CD1c-positive myeloid dendritic cell (primary cell): Measurements from ENCODE around the gene ITGAX.
A peak's percentile ranks its signal among the peaks of the same experiment; 100 is the strongest.
"Not testable (repeated sequence)": the region's sequence is repeated elsewhere in the genome, so short reads cannot be mapped to it uniquely, and the experiment has no call there.

ENCODE experiments used
- DNase-seq: peaks from one replicate; pipeline ENCODE4 v3.0.0-alpha.2; 2016; ENCODE audit errors: extremely low spot score

Gene ITGAX

DNA sequence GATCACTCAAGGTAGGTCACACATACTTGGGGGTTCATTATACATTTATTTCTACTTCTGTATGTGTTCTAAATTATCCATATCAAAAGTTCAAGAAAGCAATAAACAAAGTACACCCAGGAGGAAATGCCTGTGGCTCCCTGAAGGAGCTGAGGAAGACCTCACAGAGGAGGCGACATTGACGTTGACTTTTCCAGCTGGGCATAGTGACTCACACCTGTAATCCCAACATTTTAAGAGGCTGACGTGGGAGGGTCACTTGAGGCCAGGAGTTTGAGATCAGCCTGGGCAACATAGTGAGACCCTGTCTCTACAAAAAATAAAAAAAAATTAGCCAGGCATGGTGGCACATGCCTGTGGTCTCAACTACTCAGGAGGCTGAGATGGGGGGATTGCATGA, 54.5 kb downstream of the ITGAX start:
- DNase-seq: no peak

DNA sequence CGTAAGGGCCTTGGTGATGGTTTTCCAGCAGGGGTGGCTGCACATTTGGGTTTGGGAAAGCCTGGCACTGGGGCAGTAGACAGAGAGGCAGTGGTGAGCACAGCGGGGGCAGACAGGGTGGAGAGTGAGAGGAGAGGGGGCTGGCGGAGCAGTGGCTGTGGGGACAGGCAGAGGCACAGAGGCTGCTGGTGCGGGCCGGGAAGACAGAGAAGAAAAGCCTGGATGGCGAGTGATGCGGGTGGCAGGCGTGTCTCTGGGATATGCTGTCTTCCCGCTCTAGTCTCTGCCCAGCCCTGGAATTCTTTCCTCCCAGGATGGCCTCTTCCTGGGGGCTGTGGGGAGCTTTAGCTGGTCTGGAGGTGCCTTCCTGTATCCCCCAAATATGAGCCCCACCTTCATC, 55.1 kb downstream of the ITGAX start:
- no peak for DNase-seq

DNA sequence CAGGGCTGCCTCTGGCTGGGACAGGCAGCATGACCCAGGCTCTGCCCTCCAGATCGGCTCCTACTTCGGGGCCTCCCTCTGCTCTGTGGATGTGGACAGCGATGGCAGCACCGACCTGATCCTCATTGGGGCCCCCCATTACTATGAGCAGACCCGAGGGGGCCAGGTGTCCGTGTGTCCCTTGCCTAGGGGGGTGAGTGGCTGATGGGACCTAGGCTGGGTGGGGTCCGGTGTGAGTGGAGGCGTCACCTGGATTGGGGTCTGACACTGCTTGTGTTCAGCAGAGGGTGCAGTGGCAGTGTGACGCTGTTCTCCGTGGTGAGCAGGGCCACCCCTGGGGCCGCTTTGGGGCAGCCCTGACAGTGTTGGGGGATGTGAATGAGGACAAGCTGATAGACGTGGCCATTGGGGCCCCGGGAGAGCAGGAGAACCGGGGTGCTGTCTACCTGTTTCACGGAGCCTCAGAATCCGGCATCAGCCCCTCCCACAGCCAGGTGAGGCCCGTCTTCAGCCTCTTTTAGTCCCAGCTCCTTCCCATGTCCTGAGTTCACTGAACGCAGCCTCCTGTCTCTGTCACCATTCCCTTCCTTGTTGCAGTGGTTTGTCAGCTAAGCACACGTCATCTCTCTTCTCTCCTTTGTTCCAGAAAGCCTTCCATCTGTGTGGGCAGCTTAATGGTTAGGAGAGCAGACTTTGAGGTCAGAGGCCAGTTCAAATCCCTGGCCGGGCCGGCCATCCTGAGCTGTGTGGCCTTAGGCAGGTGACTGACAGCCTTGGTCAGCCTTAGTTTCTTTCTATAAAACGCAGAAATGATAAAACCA, 56.3 kb downstream of the ITGAX start:
- DNase-seq: no peak

DNA sequence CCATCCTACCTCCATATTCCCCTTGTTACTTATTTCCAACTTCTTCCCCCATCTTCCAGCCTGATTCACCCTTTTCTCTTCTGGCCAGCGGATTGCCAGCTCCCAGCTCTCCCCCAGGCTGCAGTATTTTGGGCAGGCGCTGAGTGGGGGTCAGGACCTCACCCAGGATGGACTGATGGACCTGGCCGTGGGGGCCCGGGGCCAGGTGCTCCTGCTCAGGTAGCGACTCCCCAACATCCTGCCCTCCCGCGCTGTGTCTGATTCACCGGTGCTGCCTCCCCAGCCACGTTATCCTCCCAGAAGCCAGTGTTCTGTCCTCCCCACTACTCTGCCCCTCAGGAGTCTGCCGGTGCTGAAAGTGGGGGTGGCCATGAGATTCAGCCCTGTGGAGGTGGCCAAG, 57.8 kb downstream of the ITGAX start:
- DNase-seq: no peak

DNA sequence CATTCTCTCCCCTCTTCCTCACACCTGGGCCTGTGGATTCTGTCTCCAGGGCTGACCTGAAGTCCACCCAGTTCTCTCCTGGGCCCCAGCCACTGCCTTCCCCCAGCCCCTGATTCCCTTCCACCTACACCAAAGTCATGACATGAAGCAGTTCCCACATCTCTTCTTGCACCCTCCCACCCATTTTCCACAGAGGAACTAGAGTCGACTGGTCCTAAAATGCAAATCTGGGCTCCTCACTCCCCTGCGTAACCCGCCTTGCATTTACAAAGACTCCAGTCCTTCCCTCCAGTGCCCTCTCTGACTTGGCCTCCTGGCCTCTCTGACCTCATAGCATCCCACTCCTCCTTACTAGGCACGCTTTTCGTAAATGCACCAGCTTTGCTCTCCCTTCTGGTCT, 58.4 kb downstream of the ITGAX start:
- peak; percentile 63 for DNase-seq

DNA sequence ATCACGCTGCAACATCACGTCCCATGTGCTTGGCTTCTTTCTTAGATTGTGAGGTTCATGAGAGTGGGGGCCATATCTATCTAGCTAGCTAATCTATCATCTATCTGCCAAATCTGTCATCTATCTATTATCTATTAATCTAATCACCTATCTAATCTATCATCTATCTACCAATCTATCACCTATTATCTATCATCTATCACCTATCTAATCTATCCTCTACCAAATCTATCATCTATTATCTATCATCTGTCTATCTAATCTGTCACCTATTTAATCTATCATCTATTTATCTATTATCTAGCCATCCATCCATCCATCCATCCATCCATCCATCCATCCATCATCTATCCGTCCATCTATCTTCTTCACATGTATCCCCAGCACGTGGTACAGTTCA, 59.0 kb downstream of the ITGAX start:
- DNase-seq: no peak

DNA sequence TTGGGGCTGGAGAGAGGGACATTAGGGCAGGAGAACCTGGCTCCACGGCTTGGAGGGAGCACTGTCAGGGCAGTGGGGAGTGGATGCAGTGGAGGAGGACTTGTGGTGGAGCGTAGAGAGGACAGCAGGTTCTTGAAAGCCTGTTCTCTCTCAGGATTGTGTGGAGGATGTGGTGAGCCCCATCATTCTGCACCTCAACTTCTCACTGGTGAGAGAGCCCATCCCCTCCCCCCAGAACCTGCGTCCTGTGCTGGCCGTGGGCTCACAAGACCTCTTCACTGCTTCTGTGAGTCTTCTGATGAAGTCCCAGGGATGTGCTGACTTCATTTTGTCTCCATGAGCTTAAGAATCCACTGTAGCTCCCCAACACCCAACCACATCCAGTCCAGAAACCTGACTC, 59.7 kb downstream of the ITGAX start:
- DNase-seq: no peak

DNA sequence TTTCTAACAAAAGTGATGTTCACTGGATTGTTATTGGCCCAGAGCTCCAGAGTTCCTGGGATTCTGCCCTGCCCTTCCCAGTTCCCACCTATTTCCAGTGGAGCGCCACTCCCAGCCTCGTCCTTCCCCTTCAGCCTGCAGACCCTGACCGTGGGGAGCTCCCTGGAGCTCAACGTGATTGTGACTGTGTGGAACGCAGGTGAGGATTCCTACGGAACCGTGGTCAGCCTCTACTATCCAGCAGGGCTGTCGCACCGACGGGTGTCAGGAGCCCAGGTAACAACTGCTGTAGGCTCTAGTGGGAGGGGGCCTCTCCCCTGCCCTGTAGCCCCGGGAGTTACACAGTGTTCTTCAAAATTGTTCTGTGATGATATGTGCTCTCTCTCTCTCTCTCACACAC, 61.4 kb downstream of the ITGAX start:
- no peak for DNase-seq

DNA sequence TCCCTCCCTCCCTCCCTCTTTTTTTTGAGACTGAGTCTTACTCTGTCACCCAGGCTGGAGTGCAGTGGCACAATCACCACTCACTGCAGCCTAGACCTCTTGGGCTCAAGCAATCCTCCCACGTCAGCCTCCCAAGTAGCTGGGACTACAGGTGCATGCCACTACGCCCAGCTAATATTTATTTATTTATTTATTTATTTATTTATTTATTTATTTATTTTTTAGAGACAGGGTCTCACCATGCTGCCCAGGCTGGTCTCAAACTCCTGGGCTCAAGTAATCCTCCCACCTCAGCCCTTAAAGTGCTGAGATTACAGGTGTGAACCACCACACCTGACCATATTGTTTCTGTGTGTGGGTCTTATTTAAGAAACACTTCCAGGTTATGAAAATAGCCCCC, 62.1 kb downstream of the ITGAX start:
- not testable (repeated sequence) for DNase-seq

DNA sequence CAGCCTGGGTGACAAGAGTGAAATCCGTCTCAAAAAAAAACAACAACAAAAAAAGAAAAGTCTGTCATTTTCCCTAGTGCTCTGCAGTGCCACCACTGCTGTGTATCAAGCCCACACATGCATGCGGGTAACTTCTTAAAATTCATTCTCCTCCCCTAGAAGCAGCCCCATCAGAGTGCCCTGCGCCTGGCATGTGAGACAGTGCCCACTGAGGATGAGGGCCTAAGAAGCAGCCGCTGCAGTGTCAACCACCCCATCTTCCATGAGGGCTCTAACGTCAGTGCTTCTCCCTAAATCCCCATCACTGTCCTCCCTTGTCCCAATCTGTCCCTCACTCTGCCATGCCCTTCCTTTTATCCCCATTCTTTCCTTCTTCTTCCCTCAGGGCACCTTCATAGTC, 62.9 kb downstream of the ITGAX start:
- DNase-seq: no peak

DNA sequence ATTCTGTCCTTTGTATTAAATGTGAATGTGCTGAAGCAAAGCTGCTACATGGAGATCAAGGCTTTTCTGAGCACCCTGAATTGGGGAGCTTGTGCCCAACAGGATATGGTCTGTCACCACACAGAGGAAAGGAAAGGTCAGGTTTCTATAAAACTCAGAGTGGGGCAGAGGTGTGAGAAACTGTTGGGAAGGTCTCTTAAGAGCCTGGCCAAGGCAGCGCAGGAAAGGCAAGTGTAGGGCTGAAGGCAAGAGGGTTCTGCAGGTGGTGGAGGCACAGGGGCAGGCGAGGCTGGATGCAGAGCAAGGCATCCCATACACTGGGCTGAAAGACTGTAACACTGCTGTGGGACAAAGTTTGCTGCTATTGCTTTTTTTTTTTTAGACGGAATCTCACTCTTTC, 65.1 kb downstream of the ITGAX start:
- DNase-seq: no peak

DNA sequence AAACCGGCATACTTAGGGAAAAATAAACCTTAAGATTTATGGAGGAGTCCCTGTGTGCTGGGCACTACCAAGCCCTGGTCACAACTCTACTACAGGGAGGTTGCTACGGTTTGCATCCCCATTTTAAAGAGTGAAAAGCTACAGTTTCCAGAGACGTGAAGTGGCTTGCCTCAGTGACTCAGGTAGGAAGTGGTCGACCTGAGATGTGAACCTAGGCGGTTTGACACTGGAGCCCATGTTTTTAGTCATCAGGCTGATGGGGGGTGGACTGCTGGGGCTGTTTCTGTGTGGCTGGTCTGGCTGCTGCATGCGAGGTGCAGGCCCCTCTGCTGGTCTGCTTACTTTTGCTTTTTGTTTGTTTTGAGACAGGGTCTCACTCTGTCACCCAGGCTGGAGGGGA, 66.6 kb downstream of the ITGAX start:
- DNase-seq: no peak

DNA sequence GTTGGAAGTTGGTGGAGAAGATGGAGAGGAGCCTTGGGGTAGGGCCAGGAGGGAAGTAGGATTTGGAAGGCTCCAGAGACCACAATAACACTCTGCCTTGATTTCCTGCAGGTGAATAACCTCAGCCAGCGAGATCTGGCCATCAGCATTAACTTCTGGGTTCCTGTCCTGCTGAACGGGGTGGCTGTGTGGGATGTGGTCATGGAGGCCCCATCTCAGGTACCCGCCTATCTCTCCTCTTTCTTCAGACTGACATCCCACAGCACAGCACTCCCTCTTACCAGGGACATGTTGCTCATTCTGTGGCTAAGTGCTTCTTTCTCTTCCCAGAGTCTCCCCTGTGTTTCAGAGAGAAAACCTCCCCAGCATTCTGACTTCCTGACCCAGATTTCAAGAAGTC, 68.3 kb downstream of the ITGAX start:
- DNase-seq: no peak

DNA sequence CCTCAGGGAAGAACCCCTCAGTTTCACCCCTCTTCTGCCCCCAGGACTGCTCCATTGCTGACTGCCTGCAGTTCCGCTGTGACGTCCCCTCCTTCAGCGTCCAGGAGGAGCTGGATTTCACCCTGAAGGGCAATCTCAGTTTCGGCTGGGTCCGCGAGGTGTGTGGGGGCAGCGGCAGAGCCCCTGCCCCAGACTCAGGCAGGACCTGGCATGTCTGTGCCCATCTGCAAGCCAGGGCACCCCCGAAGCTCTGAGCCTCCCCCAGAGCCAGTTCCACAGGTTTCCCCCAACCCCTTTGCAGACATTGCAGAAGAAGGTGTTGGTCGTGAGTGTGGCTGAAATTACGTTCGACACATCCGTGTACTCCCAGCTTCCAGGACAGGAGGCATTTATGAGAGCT, 68.8 kb downstream of the ITGAX start:
- DNase-seq: no peak

DNA sequence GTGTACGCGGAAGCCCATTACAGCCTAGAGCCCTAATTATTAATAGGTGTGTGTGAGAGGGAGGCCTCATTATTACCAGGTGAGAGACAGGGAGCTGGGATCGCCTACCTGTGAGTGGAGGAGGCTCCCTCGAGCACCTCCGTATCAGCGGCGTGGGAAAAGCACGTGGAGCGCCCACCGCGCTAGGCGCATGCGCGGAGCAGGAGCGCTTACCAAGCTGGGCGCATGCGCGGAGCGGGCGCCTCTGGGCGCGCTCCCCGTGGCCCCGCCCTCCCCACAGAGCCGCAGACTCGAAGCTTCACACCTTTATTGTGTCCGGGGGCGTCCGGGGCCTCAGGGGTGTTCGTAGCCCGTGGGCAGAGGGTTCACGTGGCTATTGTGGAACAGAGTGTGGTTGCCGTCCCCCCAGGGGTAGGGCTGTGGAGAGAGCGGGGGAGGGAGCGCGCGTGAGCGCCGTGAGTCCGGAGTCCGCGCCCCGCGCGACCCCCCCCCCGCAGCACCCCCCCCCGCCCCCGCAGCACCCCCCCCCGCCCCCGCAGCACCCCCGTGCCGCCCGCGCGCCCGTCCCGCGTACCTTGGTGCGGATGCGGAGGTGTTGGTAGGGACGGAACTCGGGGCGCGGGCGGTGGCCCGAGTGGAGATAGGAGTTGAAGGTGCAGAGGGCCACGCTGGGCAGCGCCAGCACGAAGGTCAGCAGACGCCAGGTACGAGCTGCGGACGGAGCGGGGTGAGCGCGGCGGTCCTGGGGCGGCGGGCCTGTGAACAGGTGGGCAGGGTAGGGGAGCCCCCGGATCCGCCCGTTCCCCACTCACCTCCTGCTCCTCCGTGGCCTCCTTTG, 72.7 kb downstream of the ITGAX start:
- DNase-seq: peak; percentile 73

DNA sequence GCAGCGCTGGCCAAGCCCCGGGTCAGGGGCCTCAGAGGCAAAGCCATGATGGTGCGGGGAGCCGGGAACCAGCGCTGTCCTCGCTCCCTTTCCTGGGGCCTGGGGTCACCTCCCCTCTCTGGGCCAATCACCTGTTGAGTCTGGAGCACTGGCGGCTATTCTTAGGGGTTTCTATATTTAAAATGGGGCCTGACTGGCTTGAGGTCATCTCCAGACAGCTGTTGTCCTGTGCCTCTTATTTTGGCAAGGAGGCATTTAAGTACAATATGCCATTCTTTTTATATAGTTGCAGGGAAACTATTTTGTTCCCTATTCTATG, 73.3 kb downstream of the ITGAX start, which contains the start of gene COX6A2:
TSS of gene COX6A2 (minus strand) at position 82 of the 319 bp plus-strand sequence. CDS start at position 47, 35 bp downstream.
- DNase-seq: no peak

DNA sequence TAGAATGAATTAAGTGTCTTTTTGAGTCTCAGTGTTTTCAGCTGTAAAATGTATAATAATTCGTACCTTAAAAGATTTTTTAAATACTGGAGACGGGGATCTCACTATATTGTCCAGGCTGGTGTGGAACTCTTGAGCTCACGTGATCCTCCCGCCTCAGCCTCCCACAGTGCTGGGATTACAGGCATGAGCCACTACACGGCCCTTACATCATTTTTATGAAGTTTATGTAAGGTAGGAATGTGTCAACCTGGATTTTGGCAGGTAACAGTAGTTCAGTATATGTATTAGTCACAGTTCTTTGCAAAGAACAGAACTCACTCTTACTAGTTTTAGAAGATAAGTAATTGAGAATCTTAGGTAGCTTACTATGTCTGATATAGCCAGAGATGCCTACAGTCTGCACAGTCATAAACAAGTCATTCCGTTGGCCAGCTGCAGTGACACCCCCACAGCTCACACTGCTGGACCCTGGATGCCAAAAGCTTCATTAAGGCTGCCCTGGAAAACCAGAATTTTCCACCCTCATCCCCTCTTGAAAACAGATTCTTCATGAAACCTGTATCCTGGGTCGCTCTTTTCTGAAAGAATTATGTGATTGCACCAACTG, 73.8 kb downstream of the ITGAX start:
- DNase-seq: no peak

DNA sequence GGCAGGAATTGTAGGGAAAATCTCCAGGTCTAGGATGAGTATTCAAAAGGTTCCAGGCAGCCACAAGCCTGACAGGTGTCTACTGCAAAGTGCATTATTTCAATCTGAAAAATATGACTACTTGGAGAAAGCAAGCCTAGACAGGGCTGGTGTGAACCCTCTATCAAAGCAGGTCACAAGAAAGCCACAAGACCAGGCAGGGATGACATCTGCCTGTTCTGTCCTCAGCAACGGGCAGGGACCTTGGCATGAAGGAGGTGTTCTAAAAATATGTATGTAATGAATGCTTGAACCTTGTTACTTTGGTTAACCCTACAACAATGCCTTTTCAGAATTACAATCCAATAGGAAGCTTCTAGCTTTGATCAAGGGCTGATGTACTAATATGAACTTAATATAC, 74.3 kb downstream of the ITGAX start:
- DNase-seq: no peak

DNA sequence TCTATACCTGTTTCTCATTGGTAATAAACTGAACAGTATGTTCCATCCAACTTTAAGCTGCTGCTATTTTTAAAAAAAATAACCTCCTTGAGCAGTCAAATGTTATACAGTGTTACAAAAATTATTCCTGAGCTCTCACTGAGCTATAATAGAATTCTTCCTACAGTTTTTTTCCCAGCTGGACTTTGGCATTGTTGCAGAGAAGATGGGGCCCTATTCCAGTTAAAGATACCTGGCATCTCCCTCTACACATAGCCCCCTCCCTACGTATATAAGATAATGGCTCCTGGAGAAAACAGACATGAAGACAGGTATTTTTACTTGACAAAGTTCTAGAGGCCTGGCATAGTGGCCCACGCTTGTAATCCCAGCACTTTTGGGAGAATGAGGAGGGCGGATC, 74.8 kb downstream of the ITGAX start:
- no peak for DNase-seq

DNA sequence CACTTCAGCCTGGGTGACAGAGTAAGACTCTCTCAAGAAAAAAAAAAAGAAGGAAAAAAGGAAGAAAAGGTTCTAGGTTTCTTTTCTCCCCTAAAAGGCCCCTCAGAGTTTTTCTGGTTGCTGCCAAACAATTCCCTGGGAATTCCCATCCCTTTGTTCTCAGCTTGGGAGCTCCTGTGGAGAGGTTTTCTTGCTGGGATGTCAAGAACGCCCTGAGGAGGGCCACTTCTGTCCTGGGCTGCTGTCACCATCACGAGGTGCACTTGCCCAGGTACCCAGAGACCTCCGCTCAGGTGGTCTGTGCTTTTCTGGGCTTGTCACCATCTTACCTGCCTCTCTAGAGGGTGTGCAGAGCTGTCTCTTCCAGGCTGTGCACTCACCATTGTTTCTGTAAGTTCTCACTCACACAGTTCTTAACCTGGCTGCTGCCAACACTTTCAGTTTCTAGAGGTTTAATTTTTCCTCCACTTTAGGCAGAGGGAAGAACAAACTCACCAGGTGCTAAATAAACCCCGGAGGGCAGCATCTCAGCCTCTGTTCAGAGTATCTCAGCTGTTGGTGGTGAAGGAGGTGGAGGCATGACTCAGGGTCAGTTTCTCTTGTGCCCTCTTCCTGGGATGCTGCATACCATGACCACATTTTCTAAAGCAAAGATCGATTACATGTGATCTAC, 75.5 kb downstream of the ITGAX start:
- no peak for DNase-seq
